ENCODE data around the gene CMTM4.

The CMTM4 gene

DNA sequence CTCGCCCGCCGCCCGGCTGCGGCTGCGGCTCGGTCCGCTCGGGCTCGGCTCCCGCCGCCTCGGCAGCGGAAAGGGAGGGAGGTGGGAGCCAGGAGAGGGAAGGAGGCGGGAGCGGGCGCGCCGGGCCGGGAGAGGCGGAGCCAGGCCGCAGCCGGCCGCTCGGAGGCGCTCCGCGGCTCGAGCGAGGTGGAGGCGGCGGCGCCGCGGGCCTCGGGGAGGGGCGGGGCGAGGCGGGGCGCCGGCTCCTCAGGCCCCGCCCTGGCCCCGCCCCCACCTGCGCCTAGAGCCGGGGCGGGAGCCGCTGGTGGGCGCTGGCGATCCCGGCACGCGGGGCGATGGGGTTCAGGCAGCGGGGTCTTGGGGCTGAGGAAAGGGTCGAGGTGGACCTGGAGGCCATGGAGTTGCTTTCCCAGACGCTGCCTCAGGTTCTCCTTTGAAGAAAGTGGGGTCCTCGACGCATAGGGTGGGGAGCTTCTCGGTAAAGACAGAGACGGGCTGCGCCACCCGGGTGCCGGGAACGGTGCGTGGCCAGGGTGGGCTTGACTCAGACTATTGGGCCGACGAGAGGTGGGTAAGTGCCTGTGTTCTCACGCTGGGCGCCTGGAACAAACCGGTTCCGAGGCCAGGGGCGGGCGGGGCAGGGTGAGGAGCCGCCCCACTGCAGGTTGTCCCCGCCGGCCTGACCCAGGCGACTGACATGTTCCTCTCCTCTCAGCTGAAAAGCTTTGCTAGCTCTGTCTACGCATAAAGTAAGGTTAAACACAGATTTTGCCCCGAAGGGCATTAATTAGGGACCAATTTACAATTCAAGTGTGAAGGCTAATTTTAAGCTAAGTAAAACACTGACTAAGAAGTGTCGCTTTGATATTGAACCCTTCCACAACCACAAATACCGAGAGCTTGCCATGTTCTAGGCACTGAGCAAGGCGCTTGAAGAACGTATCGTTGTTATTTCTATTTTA is at the start of gene CMTM4:
CMTM4 (minus strand) TSS at position 75 of the 962 bp plus-strand sequence. CDS start 218 bp downstream, outside the sequence.
- peak; percentile 80 for DNase-seq (ENCODE audit: low read depth)

DNA sequence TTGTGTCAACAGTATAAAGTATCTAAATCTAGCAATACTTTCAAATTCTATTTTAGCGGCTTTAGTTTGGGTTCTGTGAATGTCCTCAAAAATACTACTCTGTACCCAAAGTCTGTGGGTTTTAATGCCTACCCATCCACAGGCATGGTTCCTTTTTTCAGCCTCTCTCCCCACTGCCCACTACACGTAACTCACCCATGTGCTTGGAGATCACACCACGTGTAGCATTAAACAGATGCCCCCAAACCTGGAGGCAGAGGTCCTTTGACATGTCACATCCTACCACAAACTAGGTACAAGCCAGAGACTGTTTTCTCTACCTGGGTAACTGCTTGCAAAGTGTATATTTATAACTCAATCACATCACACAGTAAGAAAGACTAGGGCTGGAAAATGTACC is 49.5 kb upstream of the CMTM4 start:
- no peak for DNase-seq (ENCODE audit: low read depth)

DNA sequence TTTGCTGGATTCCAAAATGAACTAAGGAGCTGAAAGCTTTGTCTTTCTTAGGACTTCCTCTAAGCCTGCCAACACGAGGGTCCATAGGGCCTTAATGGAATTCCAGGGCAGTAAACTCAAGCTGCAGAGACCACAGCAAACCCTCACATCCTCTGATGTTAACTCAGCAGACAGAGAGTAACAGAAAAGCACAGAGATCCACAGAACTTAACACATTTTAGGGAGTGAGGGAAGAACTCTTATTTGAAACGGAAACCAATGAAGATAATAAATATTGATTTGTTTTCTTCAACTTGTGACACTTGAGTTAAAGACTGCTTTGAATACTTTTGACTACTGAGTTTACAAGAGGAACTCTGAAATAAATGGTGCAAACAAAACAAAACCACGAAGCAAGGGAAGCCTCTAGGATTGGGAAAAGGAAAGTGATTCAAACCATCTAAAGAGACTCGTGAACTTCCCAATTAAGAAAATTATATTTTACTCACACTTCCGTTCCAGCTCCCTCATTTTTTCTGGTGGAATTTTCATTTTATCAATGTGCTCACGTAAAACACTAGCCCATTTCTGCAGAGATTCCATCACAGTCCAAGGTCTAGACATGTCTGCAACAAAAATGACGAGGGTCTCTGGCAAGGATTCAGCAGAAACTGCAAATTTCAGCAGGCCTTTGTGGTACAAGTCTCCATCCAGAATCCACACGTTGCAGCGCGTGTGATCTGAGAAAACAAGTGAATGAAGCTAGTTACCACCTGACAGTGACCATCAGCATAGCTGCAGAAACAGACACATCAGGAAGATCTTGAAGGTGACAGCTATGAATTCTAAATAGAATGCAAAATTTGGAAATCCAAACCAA is 45.6 kb upstream of the CMTM4 start:
- DNase-seq (ENCODE audit: low read depth): peak; percentile 9

DNA sequence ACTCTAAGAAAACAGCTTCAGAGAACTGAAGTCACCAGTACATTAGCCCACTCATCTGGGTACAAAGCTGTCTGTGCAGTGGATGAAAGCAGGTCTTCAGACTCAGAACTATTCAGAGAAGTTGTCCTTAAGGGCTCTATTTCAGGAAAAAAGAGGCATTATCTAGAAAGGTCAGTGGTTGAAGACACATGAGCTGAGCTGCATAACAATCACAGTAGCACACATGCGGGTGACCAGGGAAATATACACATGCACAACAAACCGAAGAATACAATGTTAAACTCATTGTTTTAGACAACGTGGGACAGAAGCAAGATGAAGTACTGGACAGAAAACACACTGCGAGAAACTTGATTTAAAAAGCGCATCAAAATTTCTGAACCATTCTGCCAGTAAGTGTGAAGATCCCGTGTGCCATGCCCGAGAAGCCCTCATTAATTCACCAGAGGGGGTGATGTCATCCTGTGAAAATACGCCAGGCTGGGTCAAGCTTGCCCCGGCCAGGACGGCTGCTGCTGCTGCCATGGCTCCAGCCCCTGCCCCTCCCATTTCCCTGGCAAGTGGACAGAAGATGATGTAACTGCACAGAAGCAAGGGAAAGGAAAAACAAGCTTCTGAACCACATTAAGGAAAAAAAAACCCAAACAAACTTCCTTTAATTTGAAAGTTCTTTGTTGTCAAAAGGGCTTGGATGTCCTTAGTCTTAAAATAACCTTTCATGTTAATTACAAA is 44.8 kb upstream of the CMTM4 start:
- peak; percentile 81 for DNase-seq (ENCODE audit: low read depth)

DNA sequence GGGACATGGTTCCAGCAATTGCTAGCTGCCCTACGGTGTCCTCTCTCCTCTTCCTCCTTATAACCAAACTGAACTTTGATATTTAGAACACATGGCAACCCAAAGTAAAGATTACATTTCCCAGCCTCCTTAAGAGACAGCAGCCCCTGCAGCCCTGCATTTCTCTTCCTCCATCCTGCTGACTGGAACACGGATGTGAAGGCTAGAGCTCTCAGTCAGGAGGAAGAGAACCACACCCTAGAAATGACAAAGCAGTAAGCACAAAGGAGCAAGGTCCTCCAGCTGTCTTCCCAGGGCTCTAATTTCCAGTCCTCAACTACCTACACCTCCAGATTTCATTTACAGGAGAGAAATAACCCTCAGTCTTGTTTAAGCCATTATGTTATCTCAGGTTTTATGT is 44.0 kb upstream of the CMTM4 start:
- DNase-seq (ENCODE audit: low read depth): no peak

DNA sequence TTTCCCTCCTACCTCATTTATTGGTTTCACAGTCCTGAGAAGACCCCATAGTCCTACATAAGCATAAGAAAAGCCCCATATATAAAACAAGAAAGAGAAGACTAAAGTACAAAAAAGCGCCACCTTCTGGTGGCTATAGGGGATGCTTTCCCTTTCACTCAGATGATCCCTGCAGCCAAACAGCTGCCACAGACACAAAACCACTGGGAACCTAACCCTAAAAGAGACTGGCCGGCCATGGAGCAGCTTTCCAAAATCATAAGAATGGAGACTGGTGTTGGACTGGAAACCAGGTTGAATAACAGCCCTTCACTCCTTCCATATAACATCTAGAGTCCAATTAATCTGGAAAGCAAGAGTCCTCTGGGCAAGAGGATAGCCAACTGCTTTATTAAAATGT is 43.5 kb upstream of the CMTM4 start:
- peak; percentile 31 for DNase-seq (ENCODE audit: low read depth)

DNA sequence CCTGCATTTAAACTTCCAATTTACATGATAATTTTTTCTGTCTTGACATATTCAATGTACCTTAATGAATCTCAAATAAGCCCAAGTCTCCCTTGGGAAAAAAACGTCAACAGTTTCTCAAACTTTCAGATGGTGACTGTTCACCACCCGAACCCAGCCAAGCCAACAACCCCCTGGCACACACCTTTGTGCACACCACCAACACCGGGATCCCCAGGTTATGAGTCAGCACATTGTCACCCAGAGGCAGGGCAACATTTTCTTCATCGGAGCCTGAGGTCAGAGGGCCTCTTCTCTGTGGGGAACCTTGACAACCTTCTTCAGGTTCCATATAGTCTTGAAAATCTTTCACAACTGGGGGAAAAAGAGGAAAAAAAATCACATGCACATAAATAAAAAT is 39.3 kb upstream of the CMTM4 start:
- no peak for DNase-seq (ENCODE audit: low read depth)

DNA sequence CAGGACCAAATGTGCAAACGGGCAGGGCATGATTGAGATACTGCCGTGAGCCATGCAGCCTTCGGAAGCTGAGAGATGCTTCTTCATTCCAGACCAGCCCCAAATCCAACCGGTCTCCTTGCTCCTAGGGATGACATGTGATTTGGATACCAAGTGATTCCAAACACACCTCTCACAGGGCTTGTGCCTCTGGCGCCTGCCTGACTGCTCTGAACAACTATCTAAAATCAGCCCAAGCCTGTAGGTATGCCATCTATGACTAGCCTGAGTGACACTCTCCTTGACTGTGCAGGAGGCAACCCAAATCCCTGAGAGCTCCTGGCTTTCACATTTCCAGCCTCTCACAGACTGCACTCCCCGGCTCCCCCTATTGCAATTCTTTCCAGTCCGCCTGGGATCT is 34.6 kb upstream of the CMTM4 start:
- no peak for DNase-seq (ENCODE audit: low read depth)

DNA sequence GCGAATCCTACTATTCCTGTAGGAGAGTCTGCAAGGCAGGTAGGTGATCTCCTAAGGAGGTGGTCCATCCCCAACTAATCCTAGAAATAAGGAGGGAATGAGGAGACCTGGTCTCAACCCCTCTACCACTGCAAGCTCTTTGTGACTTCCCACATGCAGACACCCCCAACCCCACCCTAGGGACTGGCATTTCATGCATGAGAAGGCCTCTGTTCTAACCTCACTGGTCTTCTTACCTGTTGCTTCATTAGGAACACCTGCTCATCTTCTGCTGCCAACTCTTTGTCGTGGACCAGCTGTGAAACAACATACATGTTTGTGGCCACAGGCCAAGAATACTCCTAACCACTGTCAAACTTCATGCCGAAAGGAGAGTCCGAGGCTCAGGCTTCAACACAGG is 32.3 kb upstream of the CMTM4 start:
- no peak for DNase-seq (ENCODE audit: low read depth)

DNA sequence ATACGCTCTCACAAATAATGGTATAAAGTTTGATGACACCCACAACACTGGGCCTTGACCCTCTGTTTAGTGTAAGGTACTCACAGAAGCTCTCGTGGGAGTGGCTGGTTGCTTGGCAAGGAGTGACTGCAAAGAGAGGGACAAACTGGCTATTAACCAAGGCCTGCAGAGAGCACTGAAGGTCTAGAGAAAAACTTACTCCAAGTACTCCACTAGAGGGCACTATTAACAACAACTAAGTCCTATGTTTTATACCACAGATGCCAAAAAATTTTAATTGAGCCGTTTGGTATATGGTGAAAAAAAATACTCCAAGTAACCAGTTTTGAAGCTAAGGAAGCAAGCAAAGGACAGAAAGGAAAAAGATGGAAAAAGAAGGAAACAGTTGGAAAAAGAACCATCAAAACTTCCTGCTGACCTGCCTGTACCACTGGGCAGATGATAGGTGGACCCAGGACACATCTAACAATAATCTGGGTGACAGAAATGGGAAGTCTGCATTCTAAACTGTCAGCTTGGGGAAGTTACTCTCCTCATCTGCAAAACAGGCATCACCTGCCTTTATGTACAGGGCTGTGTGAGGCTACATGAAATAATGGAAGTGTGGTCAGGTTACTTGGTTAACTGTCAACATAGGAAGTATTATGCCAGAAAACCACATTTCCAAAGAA is 31.7 kb upstream of the CMTM4 start:
- peak; percentile 67 for DNase-seq (ENCODE audit: low read depth)

DNA sequence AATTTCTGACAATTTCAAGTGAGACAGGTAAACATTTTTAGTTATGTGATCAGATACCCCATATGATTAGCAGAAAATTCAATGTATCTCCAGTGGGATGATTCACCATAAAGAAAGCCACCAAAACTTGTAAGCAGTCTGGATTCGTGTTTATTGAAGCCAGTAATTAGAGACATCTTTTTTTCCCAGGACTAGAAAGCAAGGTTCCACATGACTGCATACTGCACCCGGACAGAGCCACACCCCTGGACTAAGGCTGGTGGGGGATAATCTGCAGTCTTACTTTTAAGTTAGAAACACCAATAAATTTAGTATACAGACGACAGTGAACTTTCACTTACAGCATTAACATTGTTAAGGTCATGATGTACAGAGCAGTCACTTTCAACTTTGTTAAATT is 24.2 kb upstream of the CMTM4 start:
- no peak for DNase-seq (ENCODE audit: low read depth)

DNA sequence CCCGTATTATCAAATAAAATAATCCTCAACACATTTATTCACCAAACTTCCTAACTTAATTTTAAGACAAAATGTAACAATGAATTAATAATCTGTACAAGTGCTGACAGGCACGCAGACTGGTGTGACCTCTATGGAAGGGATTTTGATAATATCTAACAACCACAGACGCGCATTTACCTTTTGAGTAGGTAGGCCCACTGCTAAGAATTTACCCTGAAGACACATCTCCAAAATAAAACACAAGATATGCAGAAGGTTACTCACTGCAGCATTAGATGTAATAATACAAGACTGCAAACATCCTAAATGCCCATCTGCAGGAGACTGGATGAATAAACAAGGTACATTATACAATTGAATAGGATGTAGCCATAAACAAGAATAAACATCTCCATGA is 22.7 kb upstream of the CMTM4 start:
- no peak for DNase-seq (ENCODE audit: low read depth)

DNA sequence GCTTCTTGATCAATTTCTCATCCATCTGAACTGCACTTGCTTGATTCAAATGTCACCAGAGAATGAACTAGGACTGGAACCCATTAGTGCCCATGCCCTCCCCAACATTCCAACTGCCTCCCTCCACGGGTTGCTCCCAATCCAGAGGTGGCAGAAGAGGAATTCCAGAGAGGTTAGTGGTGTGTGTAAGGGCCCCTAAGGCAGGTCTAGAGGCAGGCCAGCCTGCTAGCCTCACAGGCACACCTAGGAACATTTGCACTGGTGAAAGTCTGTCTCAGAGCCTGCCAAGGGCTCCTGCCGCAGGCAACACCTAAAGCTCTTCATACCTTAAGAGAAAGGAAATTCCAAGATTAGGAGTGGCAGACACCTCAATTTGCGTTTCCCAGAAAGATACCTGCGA is 21.2 kb upstream of the CMTM4 start:
- DNase-seq (ENCODE audit: low read depth): no peak

DNA sequence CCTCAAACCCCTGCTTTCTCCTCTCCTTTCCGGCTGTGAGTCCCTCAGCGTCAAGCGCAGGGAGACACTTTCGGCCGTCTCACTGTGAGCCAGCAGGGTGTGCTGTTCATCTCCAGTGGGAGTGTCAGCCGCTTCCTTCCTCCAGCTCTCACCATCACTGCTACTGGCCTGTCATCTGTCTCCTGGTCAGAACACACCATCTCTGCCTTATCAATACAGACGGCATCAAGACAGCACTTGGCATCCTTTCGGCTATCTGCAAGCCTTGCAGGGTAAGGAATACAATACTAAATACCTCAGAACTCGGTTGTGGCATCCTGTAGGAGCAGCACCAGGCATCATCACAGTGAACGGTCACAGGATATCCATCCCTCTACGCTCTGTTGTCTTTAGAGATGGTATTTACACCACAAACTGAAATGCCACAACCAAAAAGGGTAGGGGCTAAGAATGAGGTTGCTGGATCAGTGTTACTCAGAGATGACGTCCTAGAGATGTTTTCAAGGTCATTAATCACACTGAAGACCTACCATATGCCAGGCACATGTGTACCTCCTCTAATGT is 20.7 kb upstream of the CMTM4 start:
- peak; percentile 78 for DNase-seq (ENCODE audit: low read depth)

DNA sequence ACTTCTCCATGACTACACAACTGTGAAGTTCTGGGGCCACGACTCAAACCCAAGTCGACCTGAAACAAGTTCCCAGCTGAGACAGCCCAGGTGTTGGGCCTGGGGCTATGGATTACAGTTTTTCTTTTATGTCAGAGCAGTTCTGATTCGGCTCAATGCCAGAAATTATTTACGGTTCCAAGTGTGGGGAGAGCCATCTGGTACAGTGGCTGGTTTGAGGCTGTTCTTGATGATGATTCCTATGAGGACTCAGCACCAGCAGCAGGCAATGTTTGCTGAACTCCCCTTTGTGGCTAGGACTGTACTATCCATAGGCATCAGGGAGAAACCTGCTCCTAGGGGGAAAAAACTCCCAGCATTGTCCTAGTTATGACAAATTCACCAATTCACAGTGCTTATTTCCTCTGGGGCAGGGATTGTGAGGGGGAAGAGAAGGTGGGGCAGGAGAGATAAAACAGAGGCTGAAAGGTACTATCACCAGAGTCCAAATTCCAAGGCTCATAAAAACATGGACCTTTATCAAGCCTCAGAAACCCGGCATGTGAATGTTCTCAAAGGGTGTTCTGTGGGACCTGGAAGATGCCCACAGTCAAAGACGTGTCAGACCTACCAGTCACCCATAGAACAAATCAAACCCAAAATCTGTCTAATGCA is 18.2 kb upstream of the CMTM4 start:
- DNase-seq (ENCODE audit: low read depth): no peak

DNA sequence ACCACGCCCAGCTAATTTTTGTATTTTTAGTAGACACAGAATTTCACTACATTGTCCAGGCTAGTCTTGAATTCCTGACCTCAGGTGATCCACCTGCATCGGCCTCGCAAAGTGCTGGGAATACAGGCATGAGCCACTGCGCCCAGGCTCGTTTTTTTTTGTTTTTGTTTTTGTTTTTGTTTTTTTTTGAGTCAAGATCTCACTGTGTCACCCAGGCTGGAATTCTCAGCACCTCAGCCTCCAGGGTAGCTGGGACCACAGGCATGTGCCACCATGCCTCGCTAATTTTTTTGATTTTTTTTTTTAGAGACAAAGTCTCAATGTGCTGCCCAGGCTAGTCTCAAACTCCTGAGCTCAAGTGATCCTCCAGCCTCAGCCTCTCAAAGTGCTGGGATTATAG is 17.5 kb upstream of the CMTM4 start:
- no peak for DNase-seq (ENCODE audit: low read depth)

DNA sequence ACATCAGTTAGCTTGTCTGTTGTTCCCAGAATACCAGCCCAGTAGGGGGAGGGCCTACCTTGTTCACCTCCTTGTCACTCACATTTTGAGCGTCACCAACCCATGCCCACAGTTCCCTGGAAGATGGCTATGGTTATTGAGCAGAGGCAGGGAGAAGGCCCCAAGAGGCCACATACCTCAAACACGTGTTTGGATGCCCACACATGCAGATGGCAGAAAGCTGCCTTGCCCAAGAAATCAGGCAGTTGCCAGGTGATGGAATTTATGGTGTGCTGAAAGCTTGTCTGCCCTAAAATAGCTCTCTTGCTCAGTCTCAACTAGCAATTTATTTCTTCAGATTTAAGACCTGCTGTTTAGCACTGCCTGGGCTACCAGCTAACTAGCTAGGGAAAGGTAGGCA is 16.5 kb upstream of the CMTM4 start:
- no peak for DNase-seq (ENCODE audit: low read depth)

DNA sequence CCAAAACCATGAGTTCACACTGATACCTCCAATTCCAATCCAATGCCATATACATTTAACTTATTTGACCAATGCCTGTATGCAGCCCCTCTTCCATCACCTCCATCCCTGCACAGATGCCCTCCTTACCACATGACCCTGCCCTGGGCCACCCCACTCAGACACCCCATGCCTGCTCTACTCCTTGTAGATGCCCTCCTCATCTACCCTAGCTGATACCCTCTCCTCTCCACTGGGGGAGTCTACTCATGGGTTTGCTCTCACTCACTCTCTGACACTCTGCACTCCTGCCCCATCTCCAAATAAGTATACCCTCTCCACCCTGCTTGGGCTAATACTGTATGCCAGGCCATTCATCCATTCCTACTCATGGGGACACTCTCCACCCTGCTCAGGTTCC is 16.0 kb upstream of the CMTM4 start:
- DNase-seq (ENCODE audit: low read depth): no peak

DNA sequence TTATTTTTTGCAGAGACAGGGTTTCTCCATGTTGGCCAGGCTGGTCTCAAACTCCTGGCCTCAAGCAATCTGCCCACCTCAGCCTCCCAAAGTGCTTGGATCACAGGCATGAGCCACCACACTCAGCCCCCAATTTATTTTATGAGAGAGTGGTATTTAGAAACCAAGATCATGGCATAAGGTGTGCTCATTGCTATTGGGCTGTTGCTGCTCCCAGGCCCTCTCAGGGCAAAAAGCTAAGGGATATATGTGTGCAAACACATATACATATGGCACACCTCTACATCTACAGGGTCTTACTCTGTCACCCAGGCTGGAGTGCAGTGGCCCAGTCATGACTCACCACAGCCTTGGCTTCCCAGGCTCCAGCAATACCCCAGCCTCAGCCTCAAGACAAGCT is 15.0 kb upstream of the CMTM4 start:
- no peak for DNase-seq (ENCODE audit: low read depth)

DNA sequence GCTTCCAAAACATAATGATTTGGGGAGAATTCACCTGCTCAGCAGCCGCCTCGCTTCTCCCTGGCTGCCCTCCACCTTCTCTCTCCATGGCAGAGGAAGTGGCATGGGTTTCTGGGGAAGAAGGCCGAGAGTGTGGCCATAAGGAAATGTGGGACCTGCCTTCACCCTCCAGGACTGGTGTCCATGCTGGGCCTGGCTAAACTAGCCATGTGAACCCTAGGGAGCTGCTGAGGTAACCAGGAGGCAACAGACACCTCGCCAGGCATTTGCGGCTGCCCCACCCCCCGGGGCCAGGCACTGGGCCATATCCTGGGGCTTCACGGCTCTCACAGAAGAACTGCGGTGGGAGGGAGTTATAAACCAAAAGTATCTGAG is 9.9 kb upstream of the CMTM4 start:
- no peak for DNase-seq (ENCODE audit: low read depth)
